Chondrocyte (in vitro differentiated cells): Measurements from ENCODE around the gene SERGEF. TPM values are rescaled to one million over a fixed set of nuclear protein-coding genes. Genes with fewer than 3 reads are reported as not detected.

Experiments
- DNase-seq: peaks from one replicate; pipeline ENCODE4 v3.0.0; 2021; ENCODE audit warnings: mixed read lengths, low spot score
- H3K27ac Mint-ChIP-seq: one replicate; pipeline ENCODE4 v1.8.0; 2021; ENCODE audit warnings: mild to moderate bottlenecking, moderate library complexity, mixed read lengths; ENCODE audit not compliant: unreplicated experiment
- H3K27me3 Mint-ChIP-seq: 2 replicates; pipeline ENCODE4 v1.8.0; 2021; ENCODE audit warnings: low read depth, mixed read lengths
- H3K36me3 Mint-ChIP-seq: 2 replicates; pipeline ENCODE4 v1.8.0; 2021; ENCODE audit warnings: low read depth, mixed read lengths
- H3K4me1 Mint-ChIP-seq: 2 replicates; pipeline ENCODE4 v1.8.0; 2021; ENCODE audit warnings: low read depth, mild to moderate bottlenecking, mixed read lengths
- H3K4me3 Mint-ChIP-seq: one replicate; pipeline ENCODE4 v1.8.0; 2021; ENCODE audit warnings: mild to moderate bottlenecking, moderate library complexity, mixed read lengths; ENCODE audit not compliant: unreplicated experiment
- H3K9me3 Mint-ChIP-seq: 2 replicates; pipeline ENCODE4 v1.8.0; 2021; ENCODE audit warnings: low read depth, mixed read lengths
- CTCF ChIP-seq: fragments of 200-600 bp; sonication (generic); IDR thresholded peaks from 2 replicates; pipeline ENCODE4 v1.5.0; 2021; ENCODE audit warnings: antibody characterized with exemption, mild to moderate bottlenecking, moderate library complexity
- total RNA-seq: library from RNA; stranded (reverse); gene quantifications from 3 replicates; pipeline ENCODE4 v1.2.1, GENCODE V29; 2021

SERGEF gene
- total RNA-seq, 1 donor from 2014 or later: 37.6 TPM

GRCh38 chr11:17929171-17929570 is 83.7 kb downstream of the SERGEF start:
- no peak overlapping the region for H3K4me3 Mint-ChIP-seq
- no peak for TF ChIP-seq CTCF
- no peaks in the 10 kb centered on the region for H3K27me3 Mint-ChIP-seq
- no peak for DNase-seq
- H3K9me3 Mint-ChIP-seq: peaks cover 5% of the 10 kb centered on the region
- peaks cover 13% of the 10 kb centered on the region for H3K4me1 Mint-ChIP-seq
- no peak overlapping the region for H3K27ac Mint-ChIP-seq
- H3K36me3 Mint-ChIP-seq: peaks cover 9% of the 10 kb centered on the region

GRCh38 chr11:17927681-17928343 is 85.0 kb downstream of the SERGEF start:
- no peak for DNase-seq
- TF ChIP-seq CTCF: no peak

GRCh38 chr11:17927041-17927440 is 85.8 kb downstream of the SERGEF start:
- H3K36me3 Mint-ChIP-seq: peaks cover 5% of the 10 kb centered on the region
- H3K9me3 Mint-ChIP-seq: no peaks in the 10 kb centered on the region
- no peak overlapping the region for H3K4me3 Mint-ChIP-seq
- no peaks in the 10 kb centered on the region for H3K27me3 Mint-ChIP-seq
- no peak overlapping the region for H3K27ac Mint-ChIP-seq
- no peak for TF ChIP-seq CTCF
- DNase-seq: no peak
- peaks cover 33% of the 10 kb centered on the region for H3K4me1 Mint-ChIP-seq

More at GRCh38 chr11:17927681-17928343, 85.0 kb downstream of the SERGEF start:
- Mint-ChIP-seq H3K4me1 (peaks cover 25% of the 10 kb centered on the region), H3K27me3 (no peaks in the 10 kb centered on the region), H3K9me3 (peaks cover 5% of the 10 kb centered on the region), H3K4me3 (no peak overlapping the region), H3K36me3 (peaks cover 9% of the 10 kb centered on the region), H3K27ac (no peak overlapping the region)

GRCh38 chr11:17924713-17925112 is 88.1 kb downstream of the SERGEF start:
- H3K36me3 Mint-ChIP-seq: peaks cover 5% of the 10 kb centered on the region
- TF ChIP-seq CTCF: no peak
- no peak overlapping the region for H3K27ac Mint-ChIP-seq
- no peak overlapping the region for H3K4me3 Mint-ChIP-seq
- H3K4me1 Mint-ChIP-seq: peaks cover 46% of the 10 kb centered on the region
- no peak for DNase-seq
- no peaks in the 10 kb centered on the region for H3K27me3 Mint-ChIP-seq
- H3K9me3 Mint-ChIP-seq: no peaks in the 10 kb centered on the region

- peaks cover 46% of the 10 kb centered on the region for H3K4me1 Mint-ChIP-seq
- H3K36me3 Mint-ChIP-seq: peaks cover 7% of the 10 kb centered on the region
- H3K27me3 Mint-ChIP-seq: no peaks in the 10 kb centered on the region
- TF ChIP-seq CTCF: no peak
- H3K4me3 Mint-ChIP-seq: no peak overlapping the region
- DNase-seq: no peak
- H3K9me3 Mint-ChIP-seq: no peaks in the 10 kb centered on the region
- H3K27ac Mint-ChIP-seq: peak overlapping the region; percentile 50
Observed at GRCh38 chr11:17923217-17923616, 89.6 kb downstream of the SERGEF start.
